PC-3 (cell line): ENCODE data around the gene SCUBE1. TPM values are rescaled to one million over a fixed set of nuclear protein-coding genes. Genes with fewer than 3 reads are reported as not detected.

Experiments
- ATAC-seq: fragments of 200-7000 bp; cut with Tn5 transposase; 2 replicates; pipeline ENCODE4 v1.9.1; 2020; ENCODE audit warnings: mild to moderate bottlenecking, moderate library complexity
- BruUV-seq: library from RNA; stranded (reverse); fragments of 400-500 nt; replicated peaks from 2 replicates; lab custom pipeline; 2021; lab: Mats Ljungman, UMichigan
- CTCF ChIA-PET: fragments of 300-600 bp; sonication (Branson Sonifier 250); formaldehyde crosslinking; loops from one replicate; lab custom pipeline; 2022; ENCODE audit warnings: antibody characterized with exemption; lab: Charles Lee
- POLR2A ChIA-PET: fragments of 300-600 bp; sonication (Branson Sonifier 250); formaldehyde crosslinking; loops from one replicate; lab custom pipeline; 2022; ENCODE audit warnings: antibody characterized with exemption; ENCODE audit not compliant: unreplicated experiment; lab: Charles Lee
- DNase-seq: peaks from one replicate; pipeline ENCODE4 v3.0.0-alpha.2; 2015
- H2AFZ ChIP-seq: fragments of 300-600 bp; sonication (generic); 2 replicates; pipeline ENCODE4 v1.6.0; 2016; ENCODE audit warnings: antibody characterized with exemption, low read length
- H3F3A ChIP-seq: fragments of 300-600 bp; sonication (generic); one replicate; pipeline ENCODE4 v1.6.0; 2017; ENCODE audit warnings: antibody characterized with exemption, low read length, control low read depth, mild to moderate bottlenecking; ENCODE audit not compliant: unreplicated experiment
- H3K27ac ChIP-seq: fragments of 300-600 bp; sonication (generic); 2 replicates; pipeline ENCODE4 v1.5.1; 2016; ENCODE audit warnings: mild to moderate bottlenecking, low read length
- H3K27me3 ChIP-seq: fragments of 300-600 bp; sonication (generic); 2 replicates; pipeline ENCODE4 v1.6.1; 2016; ENCODE audit warnings: low read length, mixed read lengths
- H3K36me3 ChIP-seq: fragments of 300-600 bp; sonication (generic); 2 replicates; pipeline ENCODE4 v1.6.1; 2016; ENCODE audit warnings: low read depth, mixed run types, low read length, mixed read lengths
- H3K4me1 ChIP-seq: fragments of 300-600 bp; sonication (generic); 2 replicates; pipeline ENCODE4 v1.5.1; 2016; ENCODE audit warnings: low read length; ENCODE audit not compliant: insufficient read depth
- H3K4me2 ChIP-seq: fragments of 300-600 bp; sonication (generic); 2 replicates; pipeline ENCODE4 v1.6.0; 2016; ENCODE audit warnings: low read length
- H3K4me3 ChIP-seq: fragments of 300-600 bp; sonication (generic); 2 replicates; pipeline ENCODE4 v1.5.1; 2016; ENCODE audit warnings: mild to moderate bottlenecking, low read length, mixed read lengths
- H3K79me2 ChIP-seq: fragments of 300-600 bp; sonication (generic); 2 replicates; pipeline ENCODE4 v1.6.1; 2017; ENCODE audit warnings: low read length, mixed read lengths
- H3K9ac ChIP-seq: fragments of 300-600 bp; sonication (generic); 2 replicates; pipeline ENCODE4 v1.6.0; 2016; ENCODE audit warnings: mild to moderate bottlenecking, low read length
- H3K9me2 ChIP-seq: fragments of 300-600 bp; sonication (generic); replicated peaks from 2 replicates; pipeline ENCODE4 v1.6.1; 2016; ENCODE audit warnings: mixed run types, low read length, mixed read lengths
- H3K9me3 ChIP-seq: fragments of 300-600 bp; sonication (generic); 2 replicates; pipeline ENCODE4 v1.6.1; 2016; ENCODE audit warnings: low read length, mixed read lengths
- H4K20me1 ChIP-seq: fragments of 300-600 bp; sonication (generic); 2 replicates; pipeline ENCODE4 v1.6.1; 2016; ENCODE audit warnings: low read length, mixed read lengths
- CTCF ChIP-seq: fragments of 300-600 bp; sonication (generic); conservative IDR thresholded peaks from 2 replicates; pipeline ENCODE4 v1.5.1; 2017; ENCODE audit warnings: antibody characterized with exemption, low read depth, mild to moderate bottlenecking, low read length
- EZH2 ChIP-seq: fragments of 300-600 bp; sonication (generic); IDR thresholded peaks from one replicate; pipeline ENCODE4 v1.6.1; 2017; ENCODE audit warnings: antibody characterized with exemption, mild to moderate bottlenecking, low read length; ENCODE audit not compliant: unreplicated experiment
- EZH2phosphoT487 ChIP-seq: fragments of 300-600 bp; sonication (generic); IDR thresholded peaks from 2 replicates; pipeline ENCODE4 v1.6.1; 2018; ENCODE audit warnings: mild to moderate bottlenecking, antibody characterized with exemption, low read length, borderline replicate concordance
- intact Hi-C: fragments of 100-400 bp; cut with micrococcal nuclease; formaldehyde crosslinking; loops from 2 replicates; pipeline ENCODE4 v1.9.0; 2023
- total RNA-seq: library from RNA; depleted of rRNA; stranded (reverse); fragments of >200 nt; gene quantifications from 2 replicates; pipeline ENCODE4 v1.2.3, GENCODE V29; 2014

The SCUBE1 gene
- total RNA-seq, 1 experiment from 2014 or later: not detected

GRCh38 chr22:43377896-43378704 is 34.9 kb upstream of the SCUBE1 start:
- intact Hi-C loops: no loop called here
- DNase-seq: no peak
- ChIA-PET POLR2A (interaction anchor here (0.7 kb wide), 1 partner anchor 28 kb away, joined by 8 read pairs; no protein-coding TSS in a partner anchor), CTCF (no interaction called here)
- BruUV-seq: no TSS peak
- H3K27ac ChIP-seq: no peak overlapping the region
- no peak for TF ChIP-seq CTCF
- TF ChIP-seq EZH2: no peak
- TF ChIP-seq EZH2phosphoT487: no peak
- no peak for ATAC-seq
- H3K4me2 ChIP-seq: no peak overlapping the region
- no peaks in the 10 kb centered on the region for H3K9me2 ChIP-seq
- no peaks in the 10 kb centered on the region for H3K79me2 ChIP-seq
- no peak overlapping the region for H3K9ac ChIP-seq
- H3K4me3 ChIP-seq: no peak overlapping the region
- H3K36me3 ChIP-seq: no peaks in the 10 kb centered on the region
- no peaks in the 10 kb centered on the region for H3K9me3 ChIP-seq
- peaks cover 43% of the 10 kb centered on the region for H3K27me3 ChIP-seq
- H2AFZ ChIP-seq: no peak overlapping the region
- no peaks in the 10 kb centered on the region for H4K20me1 ChIP-seq
- H3F3A ChIP-seq: no peaks in the 10 kb centered on the region
- H3K4me1 ChIP-seq: no peaks in the 10 kb centered on the region

GRCh38 chr22:43377548-43377895 is 34.4 kb upstream of the SCUBE1 start:
- TF ChIP-seq EZH2phosphoT487 (no peak), EZH2 (no peak), CTCF (no peak)
- Histone ChIP-seq H3K36me3 (no peaks in the 10 kb centered on the region), H3K4me1 (no peaks in the 10 kb centered on the region), H3K9me3 (no peaks in the 10 kb centered on the region), H4K20me1 (no peaks in the 10 kb centered on the region), H3K79me2 (no peaks in the 10 kb centered on the region), H3K27ac (no peak overlapping the region), H3K27me3 (peaks cover 43% of the 10 kb centered on the region), H3K4me3 (no peak overlapping the region), H3K4me2 (no peak overlapping the region), H2AFZ (no peak overlapping the region), H3K9ac (no peak overlapping the region), H3F3A (no peaks in the 10 kb centered on the region), H3K9me2 (no peaks in the 10 kb centered on the region)
- ChIA-PET POLR2A (no interaction called here), CTCF (no interaction called here)
- DNase-seq: no peak
- intact Hi-C loops: no loop called here
- BruUV-seq: no TSS peak
- no peak for ATAC-seq

GRCh38 chr22:43376765-43377547 is 33.8 kb upstream of the SCUBE1 start:
- Histone ChIP-seq H3K4me2 (no peak overlapping the region), H3F3A (no peaks in the 10 kb centered on the region), H4K20me1 (no peaks in the 10 kb centered on the region), H3K9ac (no peak overlapping the region), H3K4me1 (no peaks in the 10 kb centered on the region), H3K27me3 (peaks cover 38% of the 10 kb centered on the region), H3K4me3 (no peak overlapping the region), H3K36me3 (no peaks in the 10 kb centered on the region), H3K9me3 (no peaks in the 10 kb centered on the region), H3K9me2 (no peaks in the 10 kb centered on the region), H2AFZ (no peak overlapping the region), H3K79me2 (no peaks in the 10 kb centered on the region), H3K27ac (no peak overlapping the region)
- intact Hi-C loops: no loop called here
- no TSS peak for BruUV-seq
- ATAC-seq (no peak), DNase-seq (no peak)
- ChIA-PET POLR2A (no interaction called here), CTCF (no interaction called here)
- no peak for TF ChIP-seq EZH2phosphoT487
- no peak for TF ChIP-seq CTCF
- TF ChIP-seq EZH2: no peak
